Measurements from ENCODE around the gene SEMA3A. TPM values are rescaled to one million over a fixed set of nuclear protein-coding genes. Genes with fewer than 3 reads are reported as not detected.

Gene SEMA3A
- total and polyA plus RNA-seq, 4 donors: 0.13 to 0.56 (median 0.20) TPM

- no peak overlapping the region for H3K27ac ChIP-seq (ENCODE audit: low read depth in 1 of 2, low read length in 2 of 2)
- H3K36me3 ChIP-seq (ENCODE audit: control insufficient read depth in 4 of 4, insufficient read depth in 3 of 4, low read depth in 1 of 4, low read length in 3 of 4): no peaks in the 10 kb centered on the region
- no peak for DNase-seq (ENCODE audit: low spot score)
- 72% methylated on average over 2 of the region's 2 CpGs for WGBS
- no peaks in the 10 kb centered on the region for H3K27me3 ChIP-seq (ENCODE audit: control insufficient read depth in 4 of 4, insufficient read depth in 4 of 4, low read length in 3 of 4)
- no peak overlapping the region for H3K9ac ChIP-seq (ENCODE audit: low read depth in 1 of 2, low read length in 2 of 2)
- no peak overlapping the region for H3K4me3 ChIP-seq (ENCODE audit: low read depth in 1 of 3, low read length in 3 of 3)
- TF ChIP-seq ZBTB33 (IDR thresholded peaks at IDR 0.05): no peak
- no peak for TF ChIP-seq RXRA (IDR thresholded peaks at IDR 0.05)
- no peak for TF ChIP-seq MAX (IDR thresholded peaks at IDR 0.05)
- TF ChIP-seq FOXA2 (IDR thresholded peaks at IDR 0.05): no peak
- TF ChIP-seq REST (IDR thresholded peaks at IDR 0.05): no peak
- no peak for TF ChIP-seq JUND (IDR thresholded peaks at IDR 0.05)
- TF ChIP-seq HNF4A (conservative IDR thresholded peaks at IDR 0.05): no peak
- no peak for TF ChIP-seq NR2F2 (IDR thresholded peaks at IDR 0.05)
- no peak for TF ChIP-seq SP1 (IDR thresholded peaks at IDR 0.05)
- TF ChIP-seq CTCF (IDR thresholded peaks at IDR 0.05; ENCODE audit: low read depth, low read length, missing input control): no peak
- no peak for TF ChIP-seq ATF3 (IDR thresholded peaks at IDR 0.05)
- no peak for TF ChIP-seq YY1 (IDR thresholded peaks at IDR 0.05)
- no peaks in the 10 kb centered on the region for H3K4me1 ChIP-seq (ENCODE audit: control insufficient read depth in 4 of 4, insufficient read depth in 4 of 4, low read length in 3 of 4)
- no peaks in the 10 kb centered on the region for H3K9me3 ChIP-seq (ENCODE audit: control insufficient read depth in 4 of 4, low read length in 3 of 4)
These were observed 87.3 kb downstream of the SEMA3A start for GRCh38 chr7:84107259-84107658.

- Histone ChIP-seq H3K9me3 (ENCODE audit: control insufficient read depth in 4 of 4, low read length in 3 of 4) (no peaks in the 10 kb centered on the region), H3K4me3 (ENCODE audit: low read depth in 1 of 3, low read length in 3 of 3) (no peak overlapping the region), H3K36me3 (ENCODE audit: control insufficient read depth in 4 of 4, insufficient read depth in 3 of 4, low read depth in 1 of 4, low read length in 3 of 4) (no peaks in the 10 kb centered on the region), H3K27me3 (ENCODE audit: control insufficient read depth in 4 of 4, insufficient read depth in 4 of 4, low read length in 3 of 4) (no peaks in the 10 kb centered on the region), H3K4me1 (ENCODE audit: control insufficient read depth in 4 of 4, insufficient read depth in 4 of 4, low read length in 3 of 4) (no peaks in the 10 kb centered on the region), H3K27ac (ENCODE audit: low read depth in 1 of 2, low read length in 2 of 2) (no peak overlapping the region), H3K9ac (ENCODE audit: low read depth in 1 of 2, low read length in 2 of 2) (no peak overlapping the region)
- TF ChIP-seq HNF4G (IDR thresholded peaks at IDR 0.05) (no peak), MAX (IDR thresholded peaks at IDR 0.05) (no peak), EGR1 (IDR thresholded peaks at IDR 0.05; ENCODE audit: low read depth in 2 of 2) (no peak), NR2F2 (IDR thresholded peaks at IDR 0.05) (no peak), JUND (IDR thresholded peaks at IDR 0.05) (no peak), SP1 (IDR thresholded peaks at IDR 0.05) (no peak)
- WGBS: 82% methylated on average over 3 of the region's 3 CpGs
- DNase-seq (ENCODE audit: low spot score): no peak
These were observed 88.3 kb downstream of the SEMA3A start for GRCh38 chr7:84106291-84106690.

Data from liver (tissue), 9 donors.